Activated CD4-positive, CD25-positive, alpha-beta regulatory T cell treated with anti-CD3 and anti-CD28 coated beads, Interleukin-2, amount 50 U/mL, for 16 hours (primary cell): ENCODE measurements around the gene OXSR1.
"Not testable (repeated sequence)": the region's sequence is repeated elsewhere in the genome, so short reads cannot be mapped to it uniquely, and the experiment has no call there.

Experiments
- DNase-seq: peaks from one replicate; pipeline ENCODE4 v3.0.0-alpha.2; 2020; ENCODE audit warnings: low read depth, low spot score

The OXSR1 gene

DNA sequence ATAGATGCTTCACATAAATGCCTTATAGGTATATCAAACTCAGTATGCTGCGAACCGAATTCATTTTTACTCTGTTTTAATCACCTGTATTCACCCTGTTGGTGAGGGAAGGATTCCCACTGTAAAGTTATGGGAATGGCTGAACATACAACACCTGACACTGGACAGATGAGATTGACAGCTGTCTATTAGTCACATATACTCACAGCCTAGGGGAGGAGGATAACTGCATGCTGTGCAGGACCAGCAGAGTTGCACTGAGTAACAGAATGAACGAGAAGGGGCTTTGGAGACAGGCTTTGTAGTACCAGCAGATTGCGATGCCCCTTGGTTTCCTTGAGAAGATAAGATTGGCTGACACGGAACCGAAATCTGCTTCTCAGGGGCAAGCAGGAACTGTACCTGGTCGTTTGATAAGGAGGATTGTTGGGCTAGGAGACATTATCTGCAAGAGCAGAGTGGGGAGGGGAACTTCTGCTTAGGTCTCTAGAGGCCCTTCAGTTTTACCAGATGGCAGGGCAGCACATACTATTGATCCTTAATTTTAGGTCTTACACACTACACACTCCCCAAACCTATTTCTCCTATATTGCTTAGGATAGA is 56.8 kb downstream of the OXSR1 start:
- no peak for DNase-seq

- DNase-seq: no peak
These were observed 59.0 kb downstream of the OXSR1 start for GRCh38 chr3:38224357-38224756.

GRCh38 chr3:38226273-38226672 is 60.9 kb downstream of the OXSR1 start:
- no peak for DNase-seq

DNA sequence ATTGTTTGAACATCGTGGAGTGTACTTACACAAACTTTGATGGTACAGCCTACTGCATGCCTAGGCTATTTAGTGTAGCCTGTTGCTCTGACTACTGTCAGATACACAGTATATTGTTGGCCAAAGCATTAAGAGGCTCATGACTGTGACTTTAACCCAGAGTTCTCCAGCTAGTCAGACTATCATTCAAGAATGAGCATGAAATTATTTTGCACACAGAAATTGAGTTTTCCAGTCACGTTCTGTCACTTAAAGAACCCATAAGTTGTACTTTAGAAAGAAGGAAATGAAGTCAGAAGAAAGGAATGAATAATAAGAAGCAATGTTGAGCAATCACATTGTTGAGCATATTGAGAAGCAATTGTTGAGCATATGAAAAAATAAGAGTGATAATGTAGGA is 62.7 kb downstream of the OXSR1 start:
- DNase-seq: no peak

DNA sequence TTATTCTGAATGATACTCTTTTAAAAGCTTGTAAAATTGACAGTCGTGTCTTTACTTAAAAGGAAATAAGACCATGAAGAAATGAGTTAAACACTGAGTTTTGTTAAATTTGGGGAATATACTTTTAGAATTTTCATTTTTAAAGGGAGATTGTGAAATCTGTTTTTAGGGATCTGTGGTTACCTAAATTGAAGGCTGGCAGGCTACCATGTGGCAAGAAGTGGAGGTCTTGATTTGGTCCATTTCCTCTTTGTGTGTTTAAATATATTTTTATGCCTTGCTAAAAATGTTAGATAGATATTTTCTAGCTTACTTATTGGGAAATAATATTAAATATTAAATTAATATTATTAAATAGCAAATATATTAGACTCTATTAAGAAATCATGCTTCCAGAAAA is 63.7 kb downstream of the OXSR1 start:
- DNase-seq: no peak

GRCh38 chr3:38232701-38233100 is 67.4 kb downstream of the OXSR1 start:
- no peak for DNase-seq

DNA sequence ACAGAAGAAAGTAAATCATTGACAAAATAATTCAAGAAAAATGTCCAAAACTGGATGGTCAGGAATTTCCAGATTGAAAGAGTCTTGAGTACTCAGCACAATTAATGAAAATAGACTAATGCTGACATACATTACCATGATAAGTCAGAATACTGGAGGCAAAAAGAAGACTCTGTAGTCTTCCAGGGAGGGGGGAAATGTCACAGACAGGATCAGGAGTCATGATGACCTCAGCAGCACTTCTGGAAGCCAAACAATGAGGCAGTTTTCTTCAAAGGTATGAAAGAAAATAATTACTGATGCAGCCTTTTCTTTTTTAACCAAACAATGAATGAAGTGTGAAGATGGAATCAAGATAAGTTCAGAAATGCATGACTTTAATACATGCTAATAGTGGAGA is 70.1 kb downstream of the OXSR1 start:
- no peak for DNase-seq

- no peak for DNase-seq
These were observed 73.2 kb downstream of the OXSR1 start for GRCh38 chr3:38238416-38239008.

- DNase-seq: not testable (repeated sequence)
These were observed 77.5 kb downstream of the OXSR1 start for GRCh38 chr3:38242812-38243211.

- no peak for DNase-seq
These were observed 80.6 kb downstream of the OXSR1 start for GRCh38 chr3:38245930-38246329.

DNA sequence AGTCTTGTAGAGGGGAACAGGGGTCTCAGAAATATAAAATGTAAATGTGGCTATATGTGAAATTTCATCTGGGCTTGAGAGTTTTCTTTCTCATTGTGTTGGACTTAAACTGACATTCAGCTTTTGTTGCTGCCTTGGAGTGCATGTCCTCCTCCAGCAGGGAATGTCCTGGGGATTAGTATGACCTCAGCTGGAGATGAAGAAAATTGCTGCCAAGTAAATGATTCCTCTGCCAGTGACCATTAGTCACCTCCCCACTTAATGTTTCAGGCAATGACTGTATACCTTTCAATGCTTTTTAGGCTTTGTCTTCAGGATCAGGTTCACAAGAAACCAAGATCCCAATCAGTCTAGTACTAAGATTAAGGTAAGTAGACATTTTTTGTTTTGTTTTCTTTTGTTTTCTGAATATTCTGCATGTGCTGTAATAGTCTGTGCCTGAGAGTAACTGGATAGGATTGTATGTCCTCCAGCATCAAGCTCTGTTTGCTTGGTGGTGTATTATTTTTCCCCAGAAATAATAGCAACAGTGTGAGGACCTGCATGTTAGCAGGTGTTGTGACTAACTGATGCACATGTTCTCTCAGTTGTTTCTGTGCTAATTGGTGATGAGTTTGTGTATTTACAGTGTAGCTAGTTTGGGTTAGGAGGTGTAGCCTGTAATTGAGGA is 82.2 kb downstream of the OXSR1 start:
- no peak for DNase-seq

DNA sequence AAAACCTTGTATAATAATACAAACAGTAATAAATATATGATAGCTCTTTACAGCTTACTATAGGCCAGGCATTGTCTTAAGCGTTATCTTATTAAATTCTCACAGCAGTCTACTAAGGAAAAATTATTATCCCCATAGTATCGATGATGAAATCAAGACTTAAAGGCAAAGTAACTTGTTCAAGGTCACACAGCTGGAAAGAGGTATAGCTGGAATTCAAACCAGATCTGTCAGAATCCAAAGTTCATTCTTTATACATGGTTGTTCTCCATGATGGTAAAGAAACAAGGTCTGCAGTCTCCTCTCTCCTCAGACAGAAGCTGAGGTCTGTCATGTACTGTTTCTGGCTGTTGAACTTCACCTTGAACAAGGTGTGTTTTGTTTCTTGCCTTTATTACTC is 84.9 kb downstream of the OXSR1 start:
- no peak for DNase-seq

- DNase-seq: no peak
These were observed 85.9 kb downstream of the OXSR1 start for GRCh38 chr3:38251197-38251596.

DNA sequence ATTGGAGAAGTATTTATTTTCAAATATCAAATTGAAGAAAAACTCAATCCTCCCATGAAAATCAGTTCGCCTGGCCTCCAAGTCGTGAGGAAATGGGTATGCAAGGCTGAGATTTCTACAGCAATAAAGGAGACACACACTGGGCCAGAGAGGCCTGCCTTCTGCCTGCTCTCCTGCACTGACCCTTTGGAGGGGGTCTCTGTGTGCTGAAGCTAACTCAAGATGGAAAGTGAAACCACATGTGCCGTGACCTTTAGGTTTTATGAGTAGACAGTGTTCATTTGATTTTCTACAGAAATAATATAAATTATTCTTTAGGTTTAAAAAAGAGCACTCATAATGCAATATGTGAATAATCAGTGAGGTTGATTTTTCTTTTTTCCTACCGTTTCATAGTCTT is 88.4 kb downstream of the OXSR1 start:
- no peak for DNase-seq

GRCh38 chr3:38254872-38255271 is 89.5 kb downstream of the OXSR1 start:
- DNase-seq: no peak

GRCh38 chr3:38255627-38256026 is 90.3 kb downstream of the OXSR1 start:
- DNase-seq: no peak

- no peak for DNase-seq
These were observed 92.2 kb downstream of the OXSR1 start for GRCh38 chr3:38257583-38257982.

GRCh38 chr3:38260474-38260873 is 95.1 kb downstream of the OXSR1 start:
- DNase-seq: no peak

DNA sequence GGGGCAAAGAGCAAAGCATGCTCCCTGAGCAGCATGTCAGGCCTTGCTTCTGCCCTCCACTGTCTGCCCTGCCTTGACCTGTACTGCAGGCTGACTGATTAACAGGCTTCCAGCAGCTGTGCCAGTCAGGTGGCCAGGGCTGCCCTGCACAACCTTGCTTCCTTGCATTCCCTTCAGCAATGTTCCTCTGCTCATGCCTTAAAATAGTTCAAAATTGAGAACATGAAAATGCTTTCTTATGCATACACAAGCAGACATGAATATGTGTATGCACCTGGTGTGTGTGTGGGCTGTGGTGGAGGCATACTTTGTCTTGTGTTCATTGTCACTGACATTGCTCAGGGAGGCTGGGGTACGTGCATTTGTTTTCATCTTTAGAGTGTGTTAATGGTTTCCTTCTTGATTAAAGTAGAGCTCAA is 99.0 kb downstream of the OXSR1 start:
- DNase-seq: no peak

DNA sequence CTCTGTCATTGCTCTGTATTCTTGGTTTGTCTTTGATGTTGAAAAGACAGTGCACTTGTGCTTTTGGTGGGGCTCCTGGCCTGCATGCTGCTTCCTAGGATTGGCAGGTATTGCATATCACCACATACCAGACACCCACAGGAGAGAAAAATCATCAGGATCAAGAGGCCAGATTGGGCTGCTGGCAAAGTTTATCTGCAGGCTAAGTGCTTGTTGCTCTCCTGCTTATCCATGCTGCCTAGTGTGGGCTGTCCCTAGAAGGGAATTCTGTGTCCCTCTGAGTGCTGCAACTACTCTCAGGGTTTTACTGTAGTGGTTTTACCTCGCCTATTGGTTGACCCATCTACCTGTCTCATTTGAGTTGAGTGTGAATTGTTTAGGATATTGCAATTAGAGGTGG is 99.4 kb downstream of the OXSR1 start:
- DNase-seq: no peak

- no peak for DNase-seq
These were observed 100.4 kb downstream of the OXSR1 start, which contains the start of gene SLC22A13 for GRCh38 chr3:38265604-38266307. Gene SLC22A13 (plus strand): TSS chr3:38265812. CDS start chr3:38265861, 49 bp downstream.

- DNase-seq: no peak
These were observed 101.5 kb downstream of the OXSR1 start for GRCh38 chr3:38266810-38267209.

GRCh38 chr3:38267662-38268061 is 102.3 kb downstream of the OXSR1 start:
- DNase-seq: no peak
